Measurements from ENCODE around the gene EIF4B. TPM values are rescaled to one million over a fixed set of nuclear protein-coding genes. Genes with fewer than 3 reads are reported as not detected.

EIF4B gene
- total and polyA plus RNA-seq, 2 of the 13 experiments (the other 11 are each of a cell fraction or from before 2014, with no cell fraction given) = 416 to 548 TPM

DNA sequence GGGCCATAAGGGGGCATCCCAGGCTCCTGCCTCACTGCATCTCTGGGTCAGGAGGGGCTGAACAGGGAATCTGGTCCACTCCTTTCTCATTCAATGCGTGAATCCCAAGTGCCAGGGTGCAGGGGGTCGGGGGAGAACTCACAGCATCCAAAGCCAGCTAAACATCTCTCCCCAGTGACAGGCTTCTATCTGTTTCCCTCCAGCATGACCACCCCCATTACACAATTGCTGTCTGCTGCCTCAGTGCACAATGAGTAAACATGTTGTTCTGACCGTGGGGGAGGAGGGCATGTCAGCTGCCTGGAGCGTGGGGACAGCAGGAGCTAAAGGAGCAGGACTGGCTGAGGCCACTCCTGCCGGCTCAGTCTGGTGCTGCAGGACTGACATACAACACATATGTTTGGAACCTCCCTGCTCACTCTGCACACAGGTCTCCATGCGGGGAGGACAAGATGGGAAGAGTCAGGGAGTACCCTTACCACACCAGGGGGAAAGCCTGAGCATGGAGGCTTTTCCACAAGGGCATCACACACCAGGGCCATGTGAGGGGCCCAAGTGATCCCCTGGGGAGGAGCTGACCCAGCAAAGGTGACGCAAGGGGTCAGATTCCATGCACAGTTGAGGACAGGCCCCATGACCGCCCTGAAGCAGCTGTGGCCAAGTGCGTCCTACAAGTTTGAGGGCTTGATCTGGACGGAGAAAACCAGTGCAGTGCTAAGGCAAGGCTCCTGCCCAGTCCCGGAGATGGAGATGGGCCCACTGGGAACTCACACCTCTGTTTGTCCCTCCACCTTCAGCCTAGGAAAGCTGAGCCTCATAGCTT is 45.0 kb downstream of the EIF4B start (continued):
- TF ChIP-seq EP300 (IDR thresholded peaks at IDR 0.05; ENCODE audit: low read depth in 2 of 2, low read length in 2 of 2) (no peak; a peak in 1 of 4 replicates), EP300 (CRISPR knock-in tag; IDR thresholded peaks at IDR 0.05; ENCODE audit: borderline replicate concordance) (peak; percentile 8; the same call in 1 of the 2 replicates), MIER3 (CRISPR knock-in tag; IDR thresholded peaks at IDR 0.05; ENCODE audit: borderline replicate concordance) (peak; percentile 26; the same call in 1 of the 2 replicates), MTF1 (CRISPR knock-in tag; IDR thresholded peaks at IDR 0.05) (no peak), ZNF558 (CRISPR knock-in tag; IDR thresholded peaks at IDR 0.05; ENCODE audit: borderline replicate concordance) (no peak; the same call in 1 of the 2 replicates), ZFP82 (CRISPR knock-in tag; IDR thresholded peaks at IDR 0.05; ENCODE audit: borderline replicate concordance) (no peak), RBFOX2 (IDR thresholded peaks at IDR 0.05; ENCODE audit: low read depth, low read length) (no peak), SRSF4 (IDR thresholded peaks at IDR 0.05; ENCODE audit: low read depth, low read length, poor library complexity, severe bottlenecking) (no peak), MXI1 (IDR thresholded peaks at IDR 0.05; ENCODE audit: borderline replicate concordance, low read depth, low read length) (no peak), CBX5 (CRISPR knock-in tag; IDR thresholded peaks at IDR 0.05; ENCODE audit: borderline replicate concordance) (no peak), ZNF264 (CRISPR knock-in tag; IDR thresholded peaks at IDR 0.05) (no peak), ESRRA (CRISPR knock-in tag; IDR thresholded peaks at IDR 0.05; ENCODE audit: low read depth) (no peak), ZNF138 (CRISPR knock-in tag; IDR thresholded peaks at IDR 0.05; ENCODE audit: low read depth) (no peak), ZNF143 (CRISPR knock-in tag; IDR thresholded peaks at IDR 0.05) (no peak), JUN (CRISPR knock-in tag; IDR thresholded peaks at IDR 0.05) (no peak), AHR (CRISPR knock-in tag; IDR thresholded peaks at IDR 0.05) (no peak), KLF9 (CRISPR knock-in tag; IDR thresholded peaks at IDR 0.05; ENCODE audit: low read depth) (no peak), BRD4 (CRISPR knock-in tag; IDR thresholded peaks at IDR 0.05) (no peak), U2AF1 (optimal IDR thresholded peaks at IDR 0.05; ENCODE audit: low read depth, low read length) (peak; percentile 46), SYNCRIP (IDR thresholded peaks at IDR 0.05; ENCODE audit: insufficient read depth, low read depth, low read length) (no peak), ASH2L (IDR thresholded peaks at IDR 0.05; ENCODE audit: insufficient read length, low read depth, low read length) (peak; percentile 22), ZFP36L1 (CRISPR knock-in tag; IDR thresholded peaks at IDR 0.05) (no peak), EHMT2 (IDR thresholded peaks at IDR 0.05; ENCODE audit: borderline replicate concordance, low read depth, low read length) (no peak), SMAD9 (CRISPR knock-in tag; IDR thresholded peaks at IDR 0.05) (no peak), XBP1 (CRISPR knock-in tag; IDR thresholded peaks at IDR 0.05) (no peak)
- TF ChIP-seq, protein P1, sequence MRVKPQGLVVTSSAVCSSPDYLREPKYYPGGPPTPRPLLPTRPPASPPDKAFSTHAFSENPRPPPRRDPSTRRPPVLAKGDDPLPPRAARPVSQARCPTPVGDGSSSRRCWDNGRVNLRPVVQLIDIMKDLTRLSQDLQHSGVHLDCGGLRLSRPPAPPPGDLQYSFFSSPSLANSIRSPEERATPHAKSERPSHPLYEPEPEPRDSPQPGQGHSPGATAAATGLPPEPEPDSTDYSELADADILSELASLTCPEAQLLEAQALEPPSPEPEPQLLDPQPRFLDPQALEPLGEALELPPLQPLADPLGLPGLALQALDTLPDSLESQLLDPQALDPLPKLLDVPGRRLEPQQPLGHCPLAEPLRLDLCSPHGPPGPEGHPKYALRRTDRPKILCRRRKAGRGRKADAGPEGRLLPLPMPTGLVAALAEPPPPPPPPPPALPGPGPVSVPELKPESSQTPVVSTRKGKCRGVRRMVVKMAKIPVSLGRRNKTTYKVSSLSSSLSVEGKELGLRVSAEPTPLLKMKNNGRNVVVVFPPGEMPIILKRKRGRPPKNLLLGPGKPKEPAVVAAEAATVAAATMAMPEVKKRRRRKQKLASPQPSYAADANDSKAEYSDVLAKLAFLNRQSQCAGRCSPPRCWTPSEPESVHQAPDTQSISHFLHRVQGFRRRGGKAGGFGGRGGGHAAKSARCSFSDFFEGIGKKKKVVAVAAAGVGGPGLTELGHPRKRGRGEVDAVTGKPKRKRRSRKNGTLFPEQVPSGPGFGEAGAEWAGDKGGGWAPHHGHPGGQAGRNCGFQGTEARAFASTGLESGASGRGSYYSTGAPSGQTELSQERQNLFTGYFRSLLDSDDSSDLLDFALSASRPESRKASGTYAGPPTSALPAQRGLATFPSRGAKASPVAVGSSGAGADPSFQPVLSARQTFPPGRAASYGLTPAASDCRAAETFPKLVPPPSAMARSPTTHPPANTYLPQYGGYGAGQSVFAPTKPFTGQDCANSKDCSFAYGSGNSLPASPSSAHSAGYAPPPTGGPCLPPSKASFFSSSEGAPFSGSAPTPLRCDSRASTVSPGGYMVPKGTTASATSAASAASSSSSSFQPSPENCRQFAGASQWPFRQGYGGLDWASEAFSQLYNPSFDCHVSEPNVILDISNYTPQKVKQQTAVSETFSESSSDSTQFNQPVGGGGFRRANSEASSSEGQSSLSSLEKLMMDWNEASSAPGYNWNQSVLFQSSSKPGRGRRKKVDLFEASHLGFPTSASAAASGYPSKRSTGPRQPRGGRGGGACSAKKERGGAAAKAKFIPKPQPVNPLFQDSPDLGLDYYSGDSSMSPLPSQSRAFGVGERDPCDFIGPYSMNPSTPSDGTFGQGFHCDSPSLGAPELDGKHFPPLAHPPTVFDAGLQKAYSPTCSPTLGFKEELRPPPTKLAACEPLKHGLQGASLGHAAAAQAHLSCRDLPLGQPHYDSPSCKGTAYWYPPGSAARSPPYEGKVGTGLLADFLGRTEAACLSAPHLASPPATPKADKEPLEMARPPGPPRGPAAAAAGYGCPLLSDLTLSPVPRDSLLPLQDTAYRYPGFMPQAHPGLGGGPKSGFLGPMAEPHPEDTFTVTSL (CRISPR knock-in tag; IDR thresholded peaks at IDR 0.05; ENCODE audit: borderline replicate concordance) = no peak
